Stimulated activated naive CD4-positive, alpha-beta T cell treated with Interleukin-2 at 50 U/mL for 16 hours (primary cell): ENCODE data around the gene GNPTAB.
"Not testable (repeated sequence)": the region's sequence is repeated elsewhere in the genome, so short reads cannot be mapped to it uniquely, and the experiment has no call there.

Experiments used
- DNase-seq: peaks from one replicate; lab custom pipeline; 2025; lab: John Stamatoyannopoulos, UW

The GNPTAB gene

GRCh38 chr12:101737476-101737875 is 93.3 kb downstream of the GNPTAB start:
- no peak for DNase-seq

GRCh38 chr12:101734482-101734881 is 96.3 kb downstream of the GNPTAB start:
- DNase-seq: not testable (repeated sequence)

DNA sequence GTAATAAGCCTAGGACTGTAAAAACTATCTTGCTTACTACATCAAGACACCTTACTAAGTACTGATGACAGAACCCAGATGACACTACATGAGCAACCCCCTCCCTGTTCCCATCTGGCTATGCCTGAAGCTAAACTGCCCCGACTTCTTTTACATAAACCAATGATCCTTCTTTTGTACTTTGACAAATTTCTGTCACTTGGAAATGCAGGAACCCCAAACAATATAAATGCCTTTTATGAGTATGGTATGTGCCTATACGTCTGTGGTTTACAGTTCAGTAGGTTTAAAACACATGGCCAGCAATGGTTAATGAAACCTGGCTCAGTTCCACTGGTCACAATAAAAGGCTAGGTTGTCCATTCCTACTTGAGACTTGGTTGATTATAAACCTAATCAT is 97.6 kb downstream of the GNPTAB start:
- no peak for DNase-seq

DNA sequence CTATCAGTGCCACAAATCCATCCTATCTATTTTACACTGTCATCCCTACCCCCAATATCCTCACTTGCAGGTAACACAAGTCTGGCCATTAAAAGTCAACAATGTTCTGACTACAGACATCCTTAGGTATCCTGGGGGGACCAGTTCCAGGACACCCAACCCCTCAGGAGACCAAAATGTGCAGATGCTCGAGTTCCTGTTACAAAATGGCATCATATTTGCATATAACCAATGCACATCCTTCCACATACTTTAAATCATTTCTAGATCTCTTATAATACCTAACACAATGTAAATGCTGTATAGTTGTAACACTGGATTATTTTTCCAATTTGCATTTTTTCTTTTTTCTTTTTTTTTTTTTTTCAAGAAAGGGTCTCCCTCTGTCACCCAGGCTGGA is 98.4 kb downstream of the GNPTAB start:
- no peak for DNase-seq

GRCh38 chr12:101729842-101730241 is 100.9 kb downstream of the GNPTAB start:
- no peak for DNase-seq

DNA sequence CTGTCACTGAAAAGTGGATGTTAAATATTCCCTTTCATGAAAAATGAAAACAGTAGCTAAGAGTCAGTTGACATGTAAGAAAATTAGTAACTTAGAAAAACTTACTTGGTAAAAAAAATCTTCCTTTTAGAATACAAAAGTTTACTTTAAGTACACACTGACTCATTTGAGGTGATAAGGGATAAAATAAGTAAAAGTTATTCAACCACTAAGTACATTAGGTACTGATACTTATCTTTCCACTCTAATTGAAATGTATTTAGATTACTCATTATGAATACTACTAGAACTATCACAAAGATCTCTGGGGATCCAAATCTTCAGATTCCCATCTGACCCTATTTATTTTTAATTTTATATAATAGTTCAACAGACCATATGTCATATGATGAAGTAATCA is 103.7 kb downstream of the GNPTAB start:
- no peak for DNase-seq

DNA sequence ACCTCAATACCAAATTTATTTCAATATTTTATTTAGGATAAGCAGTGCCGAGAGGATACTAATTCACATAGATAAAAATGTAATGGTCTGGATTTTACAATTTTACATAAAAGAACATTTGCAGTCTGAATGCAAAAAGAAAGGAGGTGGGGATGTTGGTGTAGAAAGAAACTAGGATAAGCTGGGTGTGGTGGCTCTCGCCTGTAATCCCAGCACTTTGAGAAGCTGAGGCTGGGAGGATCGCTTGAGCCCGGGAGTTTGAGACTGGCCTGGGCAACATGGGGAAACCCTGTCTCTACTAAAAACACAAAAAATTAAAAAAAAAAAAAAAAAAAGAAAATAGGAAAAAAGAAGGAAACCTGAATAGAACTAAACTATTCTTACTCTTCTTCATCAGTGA is 108.4 kb downstream of the GNPTAB start:
- DNase-seq: no peak

DNA sequence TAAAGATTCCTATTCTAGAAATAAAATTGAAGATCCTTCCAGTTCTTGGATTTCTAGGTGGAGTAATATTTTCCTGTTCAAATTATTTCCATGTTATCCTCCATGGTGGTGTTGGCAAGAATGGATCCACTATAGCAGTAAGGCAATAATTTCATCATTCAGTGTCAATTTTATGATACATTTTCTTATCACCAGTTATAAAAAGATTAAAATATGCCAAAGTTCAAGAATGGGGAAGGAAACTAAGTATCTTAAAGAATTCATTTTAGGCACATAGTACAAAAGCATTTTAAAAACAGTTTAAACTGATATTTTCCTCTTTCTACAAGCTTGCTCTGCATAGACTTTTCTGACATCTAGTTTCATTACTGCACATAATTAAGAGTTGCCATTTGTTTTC is 110.6 kb downstream of the GNPTAB start:
- no peak for DNase-seq

- DNase-seq: no peak
These were observed 111.2 kb downstream of the GNPTAB start for GRCh38 chr12:101719566-101719965.

DNA sequence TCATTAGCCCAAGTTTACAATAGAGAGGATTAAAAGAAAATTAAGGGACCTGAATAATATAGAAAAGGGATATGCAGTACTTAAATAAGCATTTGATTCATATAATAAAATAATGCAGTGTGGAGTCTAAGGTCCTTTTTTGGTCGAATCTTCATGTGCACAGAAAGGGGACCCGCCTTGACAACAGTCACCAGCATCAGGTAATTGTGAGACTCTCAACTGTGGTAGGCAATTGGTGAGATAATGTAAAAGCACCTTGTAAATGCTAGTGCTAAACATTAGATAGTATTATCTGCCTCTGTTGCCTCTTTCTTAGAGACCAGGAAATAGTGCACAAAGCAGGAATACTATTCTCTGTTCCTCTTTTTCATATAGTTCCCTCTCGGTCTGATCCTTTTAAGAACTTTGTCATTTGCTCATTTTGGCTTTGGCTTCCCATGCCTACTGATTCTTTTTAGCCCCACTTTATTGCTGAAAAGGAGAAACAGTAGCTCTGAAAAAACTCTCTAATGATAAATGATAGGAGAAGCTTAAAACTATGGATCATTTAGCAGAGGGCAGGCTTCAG is 115.8 kb downstream of the GNPTAB start:
- DNase-seq: no peak

- DNase-seq: no peak
These were observed 116.8 kb downstream of the GNPTAB start for GRCh38 chr12:101713930-101714329.

- no peak for DNase-seq
These were observed 117.6 kb downstream of the GNPTAB start for GRCh38 chr12:101713059-101713682.

GRCh38 chr12:101710288-101710687 is 120.5 kb downstream of the GNPTAB start:
- no peak for DNase-seq

DNA sequence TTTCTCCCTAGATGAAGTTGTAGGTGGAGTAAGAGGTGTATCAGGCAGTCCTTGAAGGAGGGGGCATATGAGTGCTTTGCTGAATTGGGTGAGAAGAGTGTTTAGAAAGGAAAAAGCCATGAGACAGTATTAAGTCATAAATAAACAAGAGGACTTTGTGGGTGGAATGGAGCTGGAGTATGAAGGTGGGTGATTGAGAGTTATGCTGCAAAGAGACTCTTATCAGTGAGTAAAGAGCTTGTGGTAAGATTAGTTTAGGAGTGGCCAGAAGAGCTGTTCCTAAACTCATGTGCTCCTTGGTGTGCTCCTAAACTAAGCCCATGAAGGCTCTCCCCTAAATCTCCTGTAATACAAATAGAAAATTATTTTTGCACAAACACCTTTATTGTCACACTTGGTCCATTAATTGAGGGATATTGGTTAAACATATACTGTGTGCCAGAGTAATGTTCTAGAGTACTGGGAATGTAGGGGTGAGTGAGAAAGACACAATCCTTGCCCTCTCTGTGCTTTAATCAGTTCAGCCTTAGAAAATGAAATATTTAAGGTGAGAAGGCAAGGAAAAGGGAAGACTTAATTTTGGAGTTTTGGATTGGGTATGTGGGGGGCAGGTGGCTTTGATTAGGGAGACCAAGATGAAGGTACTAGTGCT is 123.5 kb downstream of the GNPTAB start:
- no peak for DNase-seq

DNA sequence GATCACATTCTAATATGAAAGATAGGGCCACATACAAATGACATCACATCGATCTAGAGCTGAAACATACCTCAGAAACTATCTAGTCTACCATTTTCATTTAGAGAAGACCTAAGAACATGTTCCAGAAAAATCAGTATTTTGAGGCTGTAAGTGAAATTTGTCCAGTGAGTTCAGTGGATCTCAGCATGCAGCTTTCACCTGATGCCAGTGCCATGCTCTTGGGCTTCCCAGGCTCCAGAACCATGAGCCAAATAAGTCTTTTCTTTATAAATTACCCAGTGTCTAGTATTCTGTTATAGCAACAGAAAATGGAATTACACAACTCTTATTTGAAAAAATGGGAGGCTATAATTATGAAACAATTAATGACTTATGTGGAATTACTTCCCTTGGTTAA is 124.4 kb downstream of the GNPTAB start:
- no peak for DNase-seq

DNA sequence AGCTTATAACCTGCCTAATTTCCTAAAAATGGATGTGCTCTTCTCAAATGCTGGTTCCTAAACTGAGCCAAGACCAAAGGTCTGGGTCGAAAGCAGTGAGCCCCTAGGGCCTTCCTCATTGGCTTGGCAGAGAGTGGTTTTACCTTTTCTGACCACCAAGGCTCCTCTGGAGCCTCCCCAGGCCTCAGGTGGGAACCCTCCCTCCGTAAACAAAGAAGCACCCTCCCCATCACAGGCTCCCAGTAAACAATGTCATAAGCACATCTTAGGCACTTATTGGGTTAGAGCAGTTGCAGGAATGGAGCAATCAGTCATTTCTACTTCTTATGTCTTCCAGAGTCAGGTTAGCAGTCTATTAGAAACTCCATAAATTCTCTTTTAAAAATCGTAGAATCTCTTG is 127.3 kb downstream of the GNPTAB start:
- no peak for DNase-seq

DNA sequence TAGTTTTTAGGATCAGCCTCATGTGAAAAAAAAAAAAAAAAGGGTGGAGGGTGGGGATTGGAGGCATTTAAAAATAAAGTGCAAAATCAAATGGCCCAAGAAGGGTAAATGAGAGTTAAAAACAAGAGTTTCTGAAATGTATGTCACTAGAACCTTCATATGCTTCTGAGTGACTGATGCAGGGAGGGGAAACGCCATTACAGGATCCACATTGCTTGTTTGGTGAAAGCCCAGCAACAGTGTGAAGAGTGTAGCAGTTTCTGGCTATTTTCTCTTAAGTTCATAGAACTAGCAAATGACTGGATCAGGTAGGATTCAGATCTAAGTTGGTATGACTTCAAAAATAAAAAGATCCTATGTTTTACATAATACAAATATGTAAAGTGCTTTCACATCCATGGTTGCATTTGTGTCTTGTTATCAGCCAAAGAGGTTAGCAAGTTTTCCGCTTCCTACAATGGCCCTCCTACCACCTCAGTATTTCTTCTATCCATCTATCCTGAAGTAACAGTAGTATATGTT is 130.4 kb downstream of the GNPTAB start:
- DNase-seq: no peak

DNA sequence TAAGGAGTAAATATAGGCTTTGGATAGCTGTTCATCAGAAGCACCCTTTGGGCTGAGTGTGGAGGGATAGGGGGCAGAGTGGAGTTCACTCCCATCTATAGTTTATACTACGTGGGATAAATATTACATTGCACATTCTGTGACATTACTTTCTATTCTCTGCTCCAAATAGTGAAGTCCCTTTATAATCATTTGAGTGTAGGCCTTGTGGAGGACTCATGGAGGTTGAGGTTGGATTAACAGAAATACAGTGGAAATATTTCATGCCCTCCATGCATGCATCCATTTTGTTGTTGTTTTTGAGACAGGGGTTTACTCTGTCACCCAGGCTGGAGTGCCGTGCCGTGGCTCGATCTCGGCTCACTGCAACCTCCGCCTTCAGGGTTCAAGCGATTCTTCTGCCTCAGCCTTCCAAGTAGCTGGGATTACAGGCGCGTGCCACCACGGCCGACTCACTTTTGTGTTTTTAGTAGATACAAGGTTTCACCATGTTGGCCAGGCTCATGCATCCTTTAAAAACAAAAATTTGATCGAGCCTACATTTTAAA is 131.9 kb downstream of the GNPTAB start:
- no peak for DNase-seq

GRCh38 chr12:101697930-101698799 is 132.6 kb downstream of the GNPTAB start:
- DNase-seq: peak; percentile 25

DNA sequence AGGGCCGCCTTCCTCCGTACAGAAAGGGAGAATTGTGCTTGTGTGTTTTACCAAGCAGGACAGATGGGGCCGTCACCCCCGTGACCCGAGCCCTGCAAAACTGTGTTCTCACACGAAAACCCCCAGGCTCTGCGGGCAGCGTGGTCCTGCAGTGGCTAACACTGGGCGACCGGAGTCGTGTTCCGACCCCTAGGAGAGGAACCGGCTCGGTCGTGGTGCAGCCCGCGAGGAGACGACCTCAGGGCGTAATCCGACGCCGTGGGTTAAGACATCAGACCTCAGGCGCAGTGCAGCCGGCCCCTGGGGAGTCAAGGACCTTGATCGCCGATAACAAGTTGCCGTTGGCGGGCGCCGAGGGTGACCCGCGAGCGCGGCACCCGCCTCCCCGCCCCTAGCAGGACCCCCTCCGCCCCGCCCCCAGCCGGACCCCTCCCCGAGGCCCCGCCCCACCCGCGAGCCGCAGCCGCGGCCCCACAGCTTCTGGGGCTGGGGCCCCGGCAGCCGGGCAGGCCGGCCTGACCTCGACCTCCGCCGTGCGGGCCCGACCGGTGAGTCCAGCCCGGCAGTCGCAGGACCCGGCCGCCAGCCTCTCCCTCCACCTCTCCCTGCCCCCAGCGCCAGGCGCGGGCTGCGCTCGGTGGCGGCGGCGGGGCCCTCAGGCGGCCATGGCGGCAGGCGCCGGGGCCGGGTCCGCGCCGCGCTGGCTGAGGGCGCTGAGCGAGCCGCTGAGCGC is 133.4 kb downstream of the GNPTAB start, which contains the start of gene CHPT1:
Gene CHPT1, plus strand, starts transcription at position 444 of the 733 bp plus-strand sequence. Its CDS starts 222 bp downstream, at position 666.
- peak; percentile 46 for DNase-seq
